ENCODE data around the gene MRPS35.

MRPS35 gene

DNA sequence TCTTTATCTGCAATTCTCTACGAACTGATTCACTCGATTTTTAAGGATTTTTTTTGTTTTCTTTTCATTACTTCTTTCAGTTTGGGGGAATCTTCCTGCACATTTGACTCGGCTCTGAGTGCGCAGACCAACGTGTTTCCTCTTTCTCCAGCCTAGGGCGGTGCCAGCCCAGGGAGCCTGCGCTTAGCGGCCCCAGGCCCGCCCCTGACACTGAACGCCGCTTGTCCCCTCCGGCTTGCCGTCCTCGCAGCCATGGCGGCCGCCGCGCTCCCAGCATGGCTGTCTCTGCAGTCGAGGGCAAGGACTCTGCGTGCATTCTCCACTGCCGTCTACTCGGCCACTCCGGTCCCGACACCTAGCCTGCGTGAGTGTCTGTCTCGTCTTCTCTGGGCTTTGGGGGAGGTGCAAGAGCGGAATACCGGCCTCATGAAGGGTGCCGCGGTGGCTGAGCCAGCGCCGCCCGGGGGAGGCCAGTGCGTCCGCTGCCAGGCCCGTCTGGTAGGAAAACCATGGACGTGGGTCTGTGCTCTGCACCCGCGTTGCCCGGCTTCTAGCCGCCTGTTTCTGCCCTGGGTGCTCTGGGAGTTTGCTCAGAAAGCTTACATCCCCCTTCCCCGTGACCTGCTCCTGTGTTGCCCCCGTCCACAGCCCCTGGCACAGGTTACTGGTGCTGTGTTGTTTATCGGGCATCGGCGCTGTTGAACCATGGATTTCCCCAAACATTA, at the start of gene MRPS35:
Gene MRPS35 (plus strand): TSS at position 241 of the 725 bp plus-strand sequence. CDS start 12 bp downstream, at position 253.
- in situ Hi-C loops (cut with HindIII; ENCODE audit: low pct_unique_long_range_greater_than_20kb, low sequenced_read_pairs) = no loop called here
- TF ChIP-seq JUND (IDR thresholded peaks at IDR 0.05; ENCODE audit: low read depth) = no peak
- peak; percentile 48 to 92 for DNase-seq (ENCODE audit: low read depth in 1 of 2, low spot score in 1 of 2)

DNA sequence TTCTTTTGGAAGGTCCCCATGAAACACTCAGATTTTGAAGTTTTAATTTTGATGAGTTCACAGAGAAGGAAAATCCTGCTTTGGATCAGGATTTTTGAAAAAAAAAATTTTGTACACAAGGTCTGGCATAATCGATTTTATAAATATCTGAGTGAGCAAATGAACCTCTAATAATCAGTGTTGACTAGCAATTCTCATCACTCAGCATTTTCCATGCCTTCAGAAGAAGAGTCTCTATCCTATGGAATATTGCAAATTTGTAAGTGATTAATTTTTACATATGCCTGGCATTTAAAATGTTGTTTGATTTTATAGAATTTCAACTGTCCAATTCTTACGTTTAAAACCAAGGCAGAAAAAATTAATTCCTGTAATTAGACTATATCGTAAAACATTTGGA, 44.9 kb upstream of the MRPS35 start:
- in situ Hi-C loops (cut with HindIII; ENCODE audit: low pct_unique_long_range_greater_than_20kb, low sequenced_read_pairs) = no loop called here
- no peak for TF ChIP-seq JUND (IDR thresholded peaks at IDR 0.05; ENCODE audit: low read depth)
- no peak for DNase-seq (ENCODE audit: low read depth in 1 of 2, low spot score in 1 of 2)

DNA sequence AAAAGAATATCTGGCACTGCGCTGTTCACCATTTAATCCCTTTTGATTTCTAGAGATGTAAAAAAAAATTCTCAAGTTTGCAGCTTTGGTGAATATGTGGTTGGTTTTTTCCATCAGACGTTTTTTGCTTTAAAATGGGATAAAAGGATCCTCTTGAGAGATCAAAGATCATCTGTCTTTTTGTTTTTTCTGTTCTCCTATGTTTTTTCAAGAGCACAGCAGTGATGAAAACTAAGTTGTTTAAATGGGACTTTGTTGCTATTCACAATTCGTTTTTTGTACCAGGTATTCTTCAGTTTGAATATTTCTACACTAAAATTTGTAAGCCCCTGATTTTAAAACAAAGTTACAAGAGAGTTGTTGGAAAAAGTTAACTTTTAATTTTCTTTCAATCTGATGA, 44.1 kb upstream of the MRPS35 start:
- in situ Hi-C loops (cut with HindIII; ENCODE audit: low pct_unique_long_range_greater_than_20kb, low sequenced_read_pairs) = no loop called here
- no peak for DNase-seq (ENCODE audit: low read depth in 1 of 2, low spot score in 1 of 2)
- TF ChIP-seq JUND (IDR thresholded peaks at IDR 0.05; ENCODE audit: low read depth) = no peak

DNA sequence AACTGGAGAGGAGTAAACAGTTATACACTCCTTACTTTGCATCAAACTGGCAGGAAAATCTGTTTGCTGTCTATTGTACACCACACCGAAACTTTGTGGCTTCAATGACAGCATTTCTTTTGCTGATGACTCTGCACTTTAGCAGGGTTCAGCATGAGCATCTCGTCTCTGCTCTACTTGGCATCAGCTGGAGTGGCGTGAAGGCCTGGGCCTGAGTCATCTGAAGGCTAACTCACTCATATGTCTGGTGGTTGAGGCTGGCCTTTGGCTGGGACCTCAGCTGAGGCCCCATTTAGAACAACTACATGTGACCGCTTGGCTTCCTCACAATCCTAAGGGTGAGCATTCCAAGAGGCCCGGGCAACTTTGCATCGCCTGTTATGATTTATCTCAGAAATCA, 43.1 kb upstream of the MRPS35 start:
- DNase-seq (ENCODE audit: low read depth in 1 of 2, low spot score in 1 of 2) = no peak
- in situ Hi-C loops (cut with HindIII; ENCODE audit: low pct_unique_long_range_greater_than_20kb, low sequenced_read_pairs) = no loop called here
- TF ChIP-seq JUND (IDR thresholded peaks at IDR 0.05; ENCODE audit: low read depth) = no peak

DNA sequence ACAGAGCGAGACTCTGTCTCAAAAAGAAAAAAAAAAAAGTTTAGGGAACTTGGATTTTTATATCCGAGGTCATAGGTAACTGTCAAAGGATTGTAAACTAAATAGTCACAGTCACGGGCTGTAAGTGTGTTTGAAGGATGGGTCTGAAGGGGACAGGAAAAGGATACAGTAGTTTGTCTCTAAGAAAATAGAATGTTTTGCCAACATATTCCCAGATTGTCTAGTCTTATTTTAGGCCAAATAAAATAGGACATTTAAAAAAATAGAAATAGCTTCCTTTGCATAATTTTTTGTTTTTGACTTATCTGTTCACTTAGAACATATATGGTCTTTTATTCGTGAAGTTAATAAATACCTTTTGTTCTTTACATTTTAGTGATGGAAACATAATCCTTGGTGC, 38.6 kb upstream of the MRPS35 start:
- no peak for DNase-seq (ENCODE audit: low read depth in 1 of 2, low spot score in 1 of 2)
- in situ Hi-C loops (cut with HindIII; ENCODE audit: low pct_unique_long_range_greater_than_20kb, low sequenced_read_pairs) = no loop called here
- no peak for TF ChIP-seq JUND (IDR thresholded peaks at IDR 0.05; ENCODE audit: low read depth)

DNA sequence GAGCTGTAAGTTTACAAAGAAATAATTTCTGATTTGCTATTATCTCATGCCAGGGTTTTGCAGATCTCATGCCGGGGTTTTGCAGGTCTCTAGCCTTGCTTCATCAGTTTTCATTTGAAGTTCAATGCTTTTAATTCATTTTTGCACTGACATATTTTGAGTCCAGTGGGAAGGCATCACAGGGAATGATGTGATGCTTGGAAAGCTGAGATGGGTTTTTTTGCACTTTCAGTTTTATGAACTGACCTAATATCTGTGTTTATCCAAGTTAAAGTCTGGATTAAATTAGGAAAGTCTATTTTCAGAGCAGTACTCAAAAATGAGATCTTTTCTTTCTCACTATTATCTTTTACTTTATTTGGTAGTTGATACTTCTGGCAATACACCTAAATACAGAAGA, 38.0 kb upstream of the MRPS35 start:
- in situ Hi-C loops (cut with HindIII; ENCODE audit: low pct_unique_long_range_greater_than_20kb, low sequenced_read_pairs) = no loop called here
- DNase-seq (ENCODE audit: low read depth in 1 of 2, low spot score in 1 of 2) = no peak
- no peak for TF ChIP-seq JUND (IDR thresholded peaks at IDR 0.05; ENCODE audit: low read depth)

DNA sequence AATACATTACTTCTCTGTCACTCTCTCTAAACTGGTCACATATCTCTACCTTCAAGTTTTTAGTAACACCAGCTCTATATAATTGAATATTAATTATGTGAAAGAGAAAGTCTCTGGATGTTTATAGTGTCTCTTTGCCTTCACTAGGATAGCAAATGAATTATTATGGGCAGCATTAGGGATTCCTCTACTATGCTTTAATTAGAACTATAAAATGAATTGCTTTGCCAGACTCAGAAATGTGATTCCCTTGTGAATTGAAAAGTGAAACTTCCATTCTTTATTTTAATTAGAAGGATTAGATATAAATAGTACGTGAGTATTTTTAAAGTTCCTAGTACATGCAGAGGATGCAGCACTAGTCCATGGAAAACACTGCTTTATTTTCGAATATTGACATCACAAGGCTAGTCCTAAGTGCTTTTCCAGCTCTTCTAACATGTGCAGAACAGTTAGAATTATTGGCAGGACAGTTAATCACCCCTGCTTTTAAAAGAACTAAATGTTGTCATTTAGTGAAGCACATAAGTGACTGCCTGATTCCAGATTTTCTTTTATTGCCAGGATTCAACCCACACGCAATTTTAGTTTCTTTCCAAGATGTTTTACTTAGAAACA, 37.4 kb upstream of the MRPS35 start:
- in situ Hi-C loops (cut with HindIII; ENCODE audit: low pct_unique_long_range_greater_than_20kb, low sequenced_read_pairs) = no loop called here
- DNase-seq (ENCODE audit: low read depth in 1 of 2, low spot score in 1 of 2) = no peak

DNA sequence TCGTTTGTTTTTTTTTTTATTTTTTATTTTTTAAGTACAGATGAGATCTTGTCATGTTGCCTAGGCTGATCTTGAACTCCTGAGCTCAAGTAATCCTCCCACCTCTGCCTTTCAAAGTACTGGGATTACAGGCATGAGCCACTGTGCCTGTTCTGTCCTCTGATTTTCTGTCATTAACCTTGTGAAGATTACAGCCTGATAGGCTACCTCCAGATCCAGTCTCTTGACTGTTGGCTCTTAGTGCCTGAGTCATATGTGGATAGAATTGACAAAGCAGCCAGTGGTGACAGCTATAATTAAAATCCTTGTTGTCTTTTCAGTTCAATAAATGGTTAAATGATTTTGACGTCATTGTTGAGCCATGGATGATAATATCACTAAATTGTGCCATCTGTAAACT, 35.6 kb upstream of the MRPS35 start:
- TF ChIP-seq JUND (IDR thresholded peaks at IDR 0.05; ENCODE audit: low read depth) = no peak
- DNase-seq (ENCODE audit: low read depth in 1 of 2, low spot score in 1 of 2) = no peak
- in situ Hi-C loops (cut with HindIII; ENCODE audit: low pct_unique_long_range_greater_than_20kb, low sequenced_read_pairs) = no loop called here

More for the DNA sequence above, 37.4 kb upstream of the MRPS35 start:
- TF ChIP-seq JUND (IDR thresholded peaks at IDR 0.05; ENCODE audit: low read depth) = no peak

DNA sequence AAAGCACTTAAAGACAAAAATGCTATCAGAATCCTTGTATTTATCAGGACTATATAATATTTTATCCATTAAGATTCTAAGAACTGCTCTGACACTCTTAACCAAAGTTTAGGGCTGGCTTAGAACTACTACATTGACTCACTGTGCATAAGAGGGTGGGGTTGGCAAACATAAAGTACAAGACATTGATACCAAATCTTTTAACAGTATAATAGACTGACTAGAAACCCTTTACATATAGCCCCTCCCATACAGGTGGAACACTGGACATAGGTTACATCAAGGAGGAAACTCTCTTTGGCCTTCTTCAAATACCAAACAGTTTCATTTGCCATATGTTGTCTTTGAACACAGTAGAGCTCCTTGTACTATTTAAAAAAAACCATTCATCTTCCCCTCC, 30.0 kb upstream of the MRPS35 start:
- no peak for TF ChIP-seq JUND (IDR thresholded peaks at IDR 0.05; ENCODE audit: low read depth)
- in situ Hi-C loops (cut with HindIII; ENCODE audit: low pct_unique_long_range_greater_than_20kb, low sequenced_read_pairs) = no loop called here
- no peak for DNase-seq (ENCODE audit: low read depth in 1 of 2, low spot score in 1 of 2)

DNA sequence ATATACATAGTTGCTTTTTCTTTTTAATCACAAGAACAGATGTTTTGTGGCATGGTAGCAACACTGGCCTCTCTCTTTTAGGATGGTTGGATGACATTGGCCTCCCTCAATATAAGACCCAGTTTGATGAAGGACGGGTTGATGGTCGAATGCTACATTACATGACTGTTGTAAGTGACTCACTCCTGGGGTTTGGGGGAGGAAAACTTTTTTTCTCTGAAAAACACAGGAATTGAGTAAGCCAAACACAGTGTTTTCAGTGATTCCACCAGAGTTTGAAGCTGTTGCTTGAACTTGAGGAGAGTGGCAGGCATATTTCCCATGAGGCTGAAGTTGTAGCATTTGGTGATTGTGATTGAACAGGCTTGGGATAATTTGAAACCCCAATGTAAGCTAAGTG, 28.1 kb upstream of the MRPS35 start:
- in situ Hi-C loops (cut with HindIII; ENCODE audit: low pct_unique_long_range_greater_than_20kb, low sequenced_read_pairs) = no loop called here
- DNase-seq (ENCODE audit: low read depth in 1 of 2, low spot score in 1 of 2) = no peak
- TF ChIP-seq JUND (IDR thresholded peaks at IDR 0.05; ENCODE audit: low read depth) = no peak

DNA sequence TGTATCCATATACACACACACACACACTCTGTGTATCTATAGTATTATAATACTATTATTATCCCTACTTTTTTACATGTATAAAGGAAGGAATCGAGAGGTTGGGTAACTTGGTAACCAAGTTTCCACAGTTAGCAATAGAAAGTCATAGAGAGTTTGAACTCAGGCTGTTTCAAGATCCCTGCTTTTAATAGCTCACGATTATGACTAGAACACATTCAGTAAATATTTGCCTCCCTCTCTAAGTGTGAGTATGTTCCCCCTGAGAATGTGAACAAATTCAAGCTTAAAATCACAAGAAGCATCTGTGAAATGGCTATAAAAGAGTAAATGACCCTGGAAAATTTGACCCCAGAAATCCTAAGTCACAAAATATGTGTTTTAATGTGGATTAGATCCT, 25.4 kb upstream of the MRPS35 start:
- in situ Hi-C loops (cut with HindIII; ENCODE audit: low pct_unique_long_range_greater_than_20kb, low sequenced_read_pairs) = no loop called here
- no peak for DNase-seq (ENCODE audit: low read depth in 1 of 2, low spot score in 1 of 2)
- TF ChIP-seq JUND (IDR thresholded peaks at IDR 0.05; ENCODE audit: low read depth) = no peak

DNA sequence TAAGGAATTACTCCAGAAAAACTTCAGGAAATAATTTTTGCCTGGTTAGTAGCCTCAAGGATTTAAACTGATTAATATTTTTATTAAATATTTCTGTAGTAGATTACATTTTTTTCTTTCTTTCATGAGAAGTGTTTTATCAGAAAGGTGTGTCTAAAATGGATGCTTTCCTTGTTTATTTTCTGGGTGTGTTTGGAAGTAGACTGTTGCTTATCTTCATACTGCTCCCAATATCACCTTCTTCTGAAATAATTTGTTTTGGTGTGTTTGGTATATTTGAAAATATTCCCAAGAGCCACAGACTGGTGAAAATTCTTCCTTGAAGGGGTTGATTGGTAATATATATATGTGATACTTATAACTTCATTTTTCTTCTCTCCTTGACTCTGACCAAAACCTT, 24.5 kb upstream of the MRPS35 start:
- in situ Hi-C loops (cut with HindIII; ENCODE audit: low pct_unique_long_range_greater_than_20kb, low sequenced_read_pairs) = no loop called here

DNA sequence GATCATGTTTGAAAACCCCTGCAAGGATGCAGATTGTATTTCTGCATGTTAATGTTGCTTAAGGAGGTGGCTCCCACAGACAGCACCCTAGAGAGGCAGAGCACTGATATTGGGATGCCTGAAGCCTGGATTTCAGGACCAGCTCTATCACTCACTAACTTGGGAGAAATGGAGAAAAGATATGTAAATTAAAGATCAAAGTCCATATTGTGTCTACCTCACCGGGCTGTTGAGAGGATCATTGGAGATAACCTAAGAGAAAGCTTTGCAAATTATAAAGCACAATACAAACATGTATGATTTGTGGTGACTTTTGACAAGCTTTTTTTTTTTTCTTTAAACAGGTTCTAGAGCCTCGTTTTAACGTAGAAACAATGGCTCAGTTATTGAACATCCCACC, 22.0 kb upstream of the MRPS35 start:
- no peak for DNase-seq (ENCODE audit: low read depth in 1 of 2, low spot score in 1 of 2)
- in situ Hi-C loops (cut with HindIII; ENCODE audit: low pct_unique_long_range_greater_than_20kb, low sequenced_read_pairs) = no loop called here
- TF ChIP-seq JUND (IDR thresholded peaks at IDR 0.05; ENCODE audit: low read depth) = no peak

More for the DNA sequence above, 24.5 kb upstream of the MRPS35 start:
- no peak for TF ChIP-seq JUND (IDR thresholded peaks at IDR 0.05; ENCODE audit: low read depth)
- DNase-seq (ENCODE audit: low read depth in 1 of 2, low spot score in 1 of 2) = no peak
